ENCODE data around the gene ME1.

DNA sequence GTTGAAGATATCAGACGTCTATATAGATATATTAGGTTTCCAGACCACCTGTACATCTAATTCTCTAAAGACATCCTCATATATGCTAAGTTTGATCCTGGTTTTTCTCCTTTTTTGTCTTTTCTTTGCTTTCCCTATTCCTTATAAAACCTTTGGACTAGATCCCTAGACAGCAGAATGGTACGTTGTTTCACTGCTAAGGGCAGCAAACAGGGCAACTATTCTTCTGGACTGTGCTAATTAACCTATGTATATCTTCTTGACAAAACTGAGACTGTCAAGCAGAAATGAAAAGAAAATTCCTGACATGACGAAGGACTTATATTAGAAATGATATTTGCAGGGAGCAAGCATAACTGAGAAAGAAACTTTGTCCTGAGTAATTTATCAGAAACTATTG lies 19.1 kb downstream of the ME1 start:
- TF ChIP-seq ZNF138 (CRISPR knock-in tag; IDR thresholded peaks at IDR 0.05; ENCODE audit: low read depth), result no peak
- no peak for TF ChIP-seq ZNF709 (CRISPR knock-in tag; IDR thresholded peaks at IDR 0.05)
- no peak for TF ChIP-seq MTA3 (CRISPR knock-in tag; IDR thresholded peaks at IDR 0.05)
- TF ChIP-seq, protein P1, sequence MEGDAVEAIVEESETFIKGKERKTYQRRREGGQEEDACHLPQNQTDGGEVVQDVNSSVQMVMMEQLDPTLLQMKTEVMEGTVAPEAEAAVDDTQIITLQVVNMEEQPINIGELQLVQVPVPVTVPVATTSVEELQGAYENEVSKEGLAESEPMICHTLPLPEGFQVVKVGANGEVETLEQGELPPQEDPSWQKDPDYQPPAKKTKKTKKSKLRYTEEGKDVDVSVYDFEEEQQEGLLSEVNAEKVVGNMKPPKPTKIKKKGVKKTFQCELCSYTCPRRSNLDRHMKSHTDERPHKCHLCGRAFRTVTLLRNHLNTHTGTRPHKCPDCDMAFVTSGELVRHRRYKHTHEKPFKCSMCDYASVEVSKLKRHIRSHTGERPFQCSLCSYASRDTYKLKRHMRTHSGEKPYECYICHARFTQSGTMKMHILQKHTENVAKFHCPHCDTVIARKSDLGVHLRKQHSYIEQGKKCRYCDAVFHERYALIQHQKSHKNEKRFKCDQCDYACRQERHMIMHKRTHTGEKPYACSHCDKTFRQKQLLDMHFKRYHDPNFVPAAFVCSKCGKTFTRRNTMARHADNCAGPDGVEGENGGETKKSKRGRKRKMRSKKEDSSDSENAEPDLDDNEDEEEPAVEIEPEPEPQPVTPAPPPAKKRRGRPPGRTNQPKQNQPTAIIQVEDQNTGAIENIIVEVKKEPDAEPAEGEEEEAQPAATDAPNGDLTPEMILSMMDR (CRISPR knock-in tag; IDR thresholded peaks at IDR 0.05), result no peak
- no peak for TF ChIP-seq GABPA (IDR thresholded peaks at IDR 0.05; ENCODE audit: low read depth, low read length)
- TF ChIP-seq GABPA (CRISPR knock-in tag; IDR thresholded peaks at IDR 0.05; ENCODE audit: low read depth), result no peak
- no peak for TF ChIP-seq CHD2 (IDR thresholded peaks at IDR 0.05; ENCODE audit: low read depth, low read length)
- TF ChIP-seq XRCC5 (optimal IDR thresholded peaks at IDR 0.05; ENCODE audit: low read length), result no peak
- no peak for TF ChIP-seq TAF1 (CRISPR knock-in tag; IDR thresholded peaks at IDR 0.05)
